22Rv1 (cell line): ENCODE data around the gene LGR5.
"Not testable (repeated sequence)": the region's sequence is repeated elsewhere in the genome, so short reads cannot be mapped to it uniquely, and the experiment has no call there.

Experiments
- H3K27ac ChIP-seq: fragments of 450-650 bp; 2 replicates; pipeline ENCODE4 v1.5.1; 2017
- ZFX ChIP-seq: fragments of 450-650 bp; IDR thresholded peaks from 2 replicates; pipeline ENCODE4 v1.6.1; 2017; ENCODE audit warnings: antibody characterized with exemption, borderline replicate concordance
- TF ChIP-seq, protein P1 (sequence below): fragments of 450-650 bp; IDR thresholded peaks from 2 replicates; pipeline ENCODE4 v1.5.1; 2017; ENCODE audit warnings: mild to moderate bottlenecking

Gene LGR5

DNA sequence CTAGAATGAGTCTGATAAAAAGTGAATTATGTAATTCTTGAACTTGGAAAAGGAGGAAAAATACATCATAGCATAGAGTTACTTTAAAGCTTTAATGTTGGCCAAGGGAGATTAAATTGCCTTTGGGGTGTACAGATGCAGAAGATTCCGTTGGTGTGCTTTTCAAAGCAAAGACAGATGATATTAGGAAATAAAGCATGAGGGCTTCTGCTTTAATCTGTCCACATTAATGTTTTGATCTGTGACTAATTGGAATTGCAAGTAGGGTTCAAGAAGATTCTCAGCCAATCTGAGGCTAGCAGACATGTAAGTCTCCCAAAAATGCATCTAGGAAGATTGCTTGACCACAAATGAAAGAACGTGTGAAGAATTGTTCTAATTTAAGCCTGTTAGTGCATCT is 35.2 kb downstream of the LGR5 start:
- TF ChIP-seq, protein P1, sequence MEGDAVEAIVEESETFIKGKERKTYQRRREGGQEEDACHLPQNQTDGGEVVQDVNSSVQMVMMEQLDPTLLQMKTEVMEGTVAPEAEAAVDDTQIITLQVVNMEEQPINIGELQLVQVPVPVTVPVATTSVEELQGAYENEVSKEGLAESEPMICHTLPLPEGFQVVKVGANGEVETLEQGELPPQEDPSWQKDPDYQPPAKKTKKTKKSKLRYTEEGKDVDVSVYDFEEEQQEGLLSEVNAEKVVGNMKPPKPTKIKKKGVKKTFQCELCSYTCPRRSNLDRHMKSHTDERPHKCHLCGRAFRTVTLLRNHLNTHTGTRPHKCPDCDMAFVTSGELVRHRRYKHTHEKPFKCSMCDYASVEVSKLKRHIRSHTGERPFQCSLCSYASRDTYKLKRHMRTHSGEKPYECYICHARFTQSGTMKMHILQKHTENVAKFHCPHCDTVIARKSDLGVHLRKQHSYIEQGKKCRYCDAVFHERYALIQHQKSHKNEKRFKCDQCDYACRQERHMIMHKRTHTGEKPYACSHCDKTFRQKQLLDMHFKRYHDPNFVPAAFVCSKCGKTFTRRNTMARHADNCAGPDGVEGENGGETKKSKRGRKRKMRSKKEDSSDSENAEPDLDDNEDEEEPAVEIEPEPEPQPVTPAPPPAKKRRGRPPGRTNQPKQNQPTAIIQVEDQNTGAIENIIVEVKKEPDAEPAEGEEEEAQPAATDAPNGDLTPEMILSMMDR = no peak
- no peak for TF ChIP-seq ZFX
- no peak overlapping the region for H3K27ac ChIP-seq

DNA sequence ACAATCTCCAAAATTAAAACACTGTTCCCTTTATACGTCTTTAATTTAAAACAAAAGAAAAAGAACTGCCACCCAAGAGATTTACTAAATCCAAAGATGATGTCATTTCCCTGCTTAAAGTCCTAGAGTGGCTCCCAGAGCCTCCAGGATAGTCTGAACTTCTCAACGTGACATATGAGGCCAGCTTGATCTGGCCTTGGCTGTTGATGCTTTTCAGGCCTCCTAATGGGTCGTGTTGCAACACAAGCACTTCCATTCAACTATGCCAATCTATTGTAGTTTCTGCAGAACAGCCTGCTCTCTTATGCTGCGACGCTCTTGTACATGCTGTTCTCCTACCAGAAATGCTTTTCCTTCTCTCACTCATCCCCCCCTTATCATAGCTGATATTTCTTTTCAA is 35.7 kb downstream of the LGR5 start:
- no peak overlapping the region for H3K27ac ChIP-seq
- no peak for TF ChIP-seq ZFX
- TF ChIP-seq, protein P1 = no peak

DNA sequence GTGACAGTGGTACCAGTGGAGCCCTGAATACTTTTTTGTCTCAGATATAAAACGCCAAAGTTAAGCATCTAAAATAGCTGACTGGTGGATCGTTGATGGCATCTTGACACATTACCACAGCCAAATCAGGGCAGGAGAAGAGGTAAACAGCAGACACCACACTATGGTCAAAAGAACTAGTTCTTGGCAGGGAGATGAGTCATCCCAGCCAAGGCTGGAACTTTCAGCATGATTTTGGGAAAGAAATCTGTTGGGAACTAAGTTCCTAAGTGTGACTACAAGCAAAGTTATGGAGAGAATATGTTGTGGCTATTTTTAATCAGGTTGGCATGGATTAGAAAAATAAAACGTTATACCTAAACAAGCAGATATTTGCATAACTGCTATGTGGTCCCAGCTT is 36.9 kb downstream of the LGR5 start:
- TF ChIP-seq, protein P1 = no peak
- TF ChIP-seq ZFX = no peak
- H3K27ac ChIP-seq = no peak overlapping the region

DNA sequence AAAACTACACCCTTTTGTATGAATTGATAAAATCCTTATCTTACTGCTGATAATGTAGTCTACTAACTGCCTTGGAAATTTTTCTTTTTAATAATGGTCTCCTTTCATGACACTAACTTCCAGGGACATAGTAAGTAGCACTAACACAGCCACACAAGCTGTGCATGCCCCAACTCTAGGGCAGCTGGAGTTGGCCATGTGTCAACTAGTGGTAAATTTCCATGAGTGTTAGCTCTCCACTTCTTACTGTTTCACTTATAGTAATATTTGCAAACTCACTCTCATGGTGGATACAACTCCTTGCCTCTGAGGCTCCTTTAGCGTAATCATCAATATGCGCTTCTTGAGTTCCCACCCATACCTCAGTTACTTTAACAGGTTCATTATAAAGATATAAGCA is 38.0 kb downstream of the LGR5 start:
- no peak overlapping the region for H3K27ac ChIP-seq
- no peak for TF ChIP-seq ZFX
- TF ChIP-seq, protein P1 = no peak

DNA sequence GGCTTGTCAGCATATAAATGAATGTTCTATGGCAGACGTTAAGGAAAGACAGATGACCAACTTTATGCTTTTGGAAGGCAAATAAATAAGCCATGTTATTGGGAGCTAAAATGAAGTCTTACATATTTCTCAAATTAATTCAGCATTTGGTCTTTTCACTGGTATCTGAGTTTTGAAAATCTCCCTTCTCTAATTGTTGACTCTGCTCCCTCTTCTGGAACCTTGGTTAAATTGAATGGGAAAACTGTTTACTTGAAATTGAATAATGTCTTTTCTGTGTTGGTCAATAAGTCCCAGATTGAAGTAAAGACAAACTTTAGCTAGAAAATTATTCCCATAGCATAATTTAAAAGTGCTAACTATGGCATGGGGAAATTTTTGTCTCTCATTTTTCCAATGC is 38.7 kb downstream of the LGR5 start:
- TF ChIP-seq, protein P1 = no peak
- H3K27ac ChIP-seq = no peak overlapping the region

DNA sequence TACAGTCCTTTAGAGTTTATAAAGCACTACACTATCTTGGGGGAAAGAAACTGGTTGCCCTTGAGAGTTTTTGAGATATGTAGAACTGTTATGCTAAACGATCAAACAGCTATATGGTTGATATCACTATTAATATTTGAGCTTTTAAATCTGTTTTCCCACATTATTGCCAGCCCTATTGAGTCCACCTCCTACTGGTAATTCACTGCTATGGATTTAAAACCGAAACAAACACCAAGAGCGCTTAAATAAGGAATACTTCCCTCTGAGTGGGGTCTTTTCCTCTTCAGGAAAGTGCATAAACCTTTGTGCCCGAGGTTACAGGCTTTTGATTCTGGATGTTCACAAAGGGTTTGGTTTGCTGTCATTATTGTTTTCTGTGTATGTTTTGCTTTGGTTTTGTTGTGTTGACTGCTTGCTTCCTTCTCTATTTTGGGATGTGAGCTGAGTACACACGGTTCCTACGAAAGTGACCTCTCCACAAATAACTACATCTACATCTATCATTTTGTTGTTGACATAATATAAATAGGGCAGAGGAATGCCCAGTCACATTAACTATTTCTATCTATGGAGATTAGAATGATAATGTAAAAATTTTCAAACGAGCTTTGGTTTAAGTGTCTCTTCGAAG is 44.8 kb downstream of the LGR5 start:
- TF ChIP-seq ZFX = no peak
- TF ChIP-seq, protein P1 = no peak
- H3K27ac ChIP-seq = no peak overlapping the region

DNA sequence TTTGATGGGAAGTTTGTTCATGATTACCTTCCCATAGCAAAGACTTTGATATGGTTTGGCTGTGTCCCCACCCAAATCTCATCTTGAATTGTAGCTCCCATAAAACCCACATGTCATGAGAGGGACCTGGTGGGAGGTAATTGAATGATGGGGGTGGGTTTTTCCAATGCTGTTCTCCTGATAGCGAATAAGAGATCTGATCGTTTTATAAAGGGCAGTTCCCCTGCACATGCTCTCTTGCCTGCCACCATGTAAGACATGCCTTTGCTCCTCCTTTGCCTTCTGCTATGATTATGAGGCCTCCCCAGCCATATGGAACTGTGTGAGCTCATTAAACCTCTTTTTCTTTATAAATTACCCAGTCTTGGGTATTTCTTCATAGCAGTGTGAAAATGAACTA is 51.2 kb downstream of the LGR5 start:
- H3K27ac ChIP-seq = not testable (repeated sequence)

DNA sequence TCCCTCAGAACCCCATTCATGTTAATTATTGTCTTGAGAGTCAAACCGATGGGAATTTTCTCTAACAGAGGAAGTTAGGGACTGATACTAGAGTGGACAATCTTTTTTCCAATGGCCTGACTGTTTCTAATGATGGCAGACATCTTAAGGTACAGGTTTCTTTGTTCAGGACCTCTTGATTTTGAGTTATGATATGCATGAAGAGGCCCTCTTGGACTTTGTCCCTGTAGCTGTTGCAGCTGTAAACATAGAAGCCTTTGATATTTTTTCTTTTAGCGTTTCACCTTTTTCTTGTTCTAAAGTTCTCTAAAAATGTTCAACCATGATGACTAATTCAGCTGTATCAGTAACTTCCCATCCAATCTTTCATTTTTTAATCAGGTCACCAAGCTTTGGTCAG is 53.0 kb downstream of the LGR5 start:
- no peak overlapping the region for H3K27ac ChIP-seq
- no peak for TF ChIP-seq ZFX
- TF ChIP-seq, protein P1 = no peak
